ENCODE results near the gene TCERG1L.
"Not testable (repeated sequence)": the region's sequence is repeated elsewhere in the genome, so short reads cannot be mapped to it uniquely, and the experiment has no call there.

The TCERG1L gene, protein sequence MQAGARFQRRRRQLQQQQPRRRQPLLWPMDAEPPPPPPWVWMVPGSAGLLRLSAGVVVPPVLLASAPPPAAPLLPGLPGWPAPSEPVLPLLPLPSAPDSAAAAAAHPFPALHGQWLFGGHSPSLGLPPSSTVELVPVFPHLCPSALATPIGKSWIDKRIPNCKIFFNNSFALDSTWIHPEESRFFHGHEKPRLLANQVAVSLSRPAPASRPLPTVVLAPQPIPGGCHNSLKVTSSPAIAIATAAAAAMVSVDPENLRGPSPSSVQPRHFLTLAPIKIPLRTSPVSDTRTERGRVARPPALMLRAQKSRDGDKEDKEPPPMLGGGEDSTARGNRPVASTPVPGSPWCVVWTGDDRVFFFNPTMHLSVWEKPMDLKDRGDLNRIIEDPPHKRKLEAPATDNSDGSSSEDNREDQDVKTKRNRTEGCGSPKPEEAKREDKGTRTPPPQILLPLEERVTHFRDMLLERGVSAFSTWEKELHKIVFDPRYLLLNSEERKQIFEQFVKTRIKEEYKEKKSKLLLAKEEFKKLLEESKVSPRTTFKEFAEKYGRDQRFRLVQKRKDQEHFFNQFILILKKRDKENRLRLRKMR

GRCh38 chr10:131311661-131312477, at the start of gene TCERG1L:
TCERG1L (minus strand) TSS chr10:131311721; CDS start chr10:131311635, 86 bp downstream.
- DNase-seq: no peak

- DNase-seq: no peak
Measured at GRCh38 chr10:131358741-131359442, 47.4 kb upstream of the TCERG1L start.

DNA sequence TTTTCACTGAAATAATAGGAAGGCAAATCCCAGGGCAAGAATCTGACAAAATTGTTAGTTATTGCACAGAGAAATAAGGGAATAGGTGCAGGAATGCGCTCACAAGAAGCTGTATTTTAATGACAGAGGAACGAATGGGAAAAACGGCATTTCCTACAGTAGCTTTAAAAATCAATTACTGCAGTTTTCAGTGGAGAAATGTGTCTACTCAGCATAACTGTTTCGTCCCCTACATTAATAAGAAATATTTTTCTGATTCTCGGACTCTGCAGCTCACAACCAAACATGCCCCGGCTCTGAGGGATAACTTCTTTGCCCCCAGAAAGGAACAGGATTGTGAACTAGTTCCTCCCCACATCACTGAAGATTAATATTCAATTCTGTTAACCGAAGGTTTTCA, 44.9 kb upstream of the TCERG1L start:
- DNase-seq: no peak

DNA sequence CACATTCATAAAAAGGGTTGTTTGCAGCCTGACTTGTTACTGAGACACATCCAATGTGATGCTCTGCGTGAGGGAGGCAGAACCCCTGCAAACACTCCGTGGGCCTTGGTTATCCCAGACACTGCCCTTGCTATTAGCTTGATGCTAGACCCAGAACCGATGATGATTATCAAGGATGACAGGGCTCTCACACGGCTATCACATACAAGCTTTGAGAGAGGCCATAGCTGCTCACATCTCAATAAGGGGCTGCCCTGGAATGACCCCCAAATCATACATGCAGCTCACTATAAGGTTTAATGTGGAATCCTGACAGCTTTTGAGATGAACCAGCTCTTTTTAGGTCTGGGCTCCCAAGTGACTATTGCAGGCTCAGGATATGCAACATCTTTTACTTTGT, 44.4 kb upstream of the TCERG1L start:
- no peak for DNase-seq

GRCh38 chr10:131355056-131355455, 43.5 kb upstream of the TCERG1L start:
- DNase-seq: no peak

- DNase-seq: no peak
Measured at GRCh38 chr10:131354380-131354779, 42.9 kb upstream of the TCERG1L start.

GRCh38 chr10:131352765-131353290, 41.3 kb upstream of the TCERG1L start:
- no peak for DNase-seq

DNA sequence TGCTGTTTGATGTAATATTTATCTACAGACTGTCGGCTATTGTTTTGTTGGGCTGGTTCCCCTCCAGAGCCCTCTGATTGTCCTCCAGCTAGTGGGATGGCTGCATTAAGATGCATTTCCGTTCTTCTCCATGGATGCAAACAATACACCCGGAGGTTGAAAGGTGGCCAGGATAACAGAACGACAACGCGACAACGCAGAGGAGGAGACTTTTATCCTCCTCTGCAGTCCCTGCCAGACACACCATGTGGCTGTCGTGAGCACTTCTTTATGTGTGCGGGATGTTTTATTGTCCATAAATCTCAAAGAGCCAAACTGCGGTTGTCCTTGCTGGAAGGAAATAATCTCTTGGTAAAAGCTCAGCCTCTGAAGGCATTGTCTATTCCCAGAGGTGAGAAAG, 39.1 kb upstream of the TCERG1L start:
- DNase-seq: no peak

- DNase-seq: no peak
Measured at GRCh38 chr10:131350245-131350644, 38.7 kb upstream of the TCERG1L start.

GRCh38 chr10:131346456-131346855, 34.9 kb upstream of the TCERG1L start:
- no peak for DNase-seq

DNA sequence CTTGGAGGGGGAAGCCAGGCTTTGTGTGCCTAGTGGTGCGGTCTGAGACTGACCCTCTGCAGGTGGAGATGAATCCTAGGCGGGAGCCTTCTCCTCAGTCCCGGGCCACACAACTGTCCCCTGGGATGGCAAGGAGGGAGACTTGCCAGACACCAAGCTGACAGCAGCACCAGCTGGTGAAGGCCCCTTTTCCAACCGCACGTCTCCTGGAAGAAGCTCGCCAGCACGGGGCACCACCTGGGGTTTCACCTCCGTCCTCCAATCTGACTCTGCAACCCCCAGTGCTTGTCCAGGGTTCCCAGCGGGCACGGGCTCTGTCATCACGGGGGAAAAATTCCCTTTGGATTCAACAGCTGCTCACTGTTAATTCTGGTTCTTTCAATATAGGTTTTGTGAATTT, 34.2 kb upstream of the TCERG1L start:
- no peak for DNase-seq

- DNase-seq: no peak
Measured at GRCh38 chr10:131344747-131345146, 33.2 kb upstream of the TCERG1L start.

- DNase-seq: no peak
Measured at GRCh38 chr10:131337741-131338140, 26.2 kb upstream of the TCERG1L start.

DNA sequence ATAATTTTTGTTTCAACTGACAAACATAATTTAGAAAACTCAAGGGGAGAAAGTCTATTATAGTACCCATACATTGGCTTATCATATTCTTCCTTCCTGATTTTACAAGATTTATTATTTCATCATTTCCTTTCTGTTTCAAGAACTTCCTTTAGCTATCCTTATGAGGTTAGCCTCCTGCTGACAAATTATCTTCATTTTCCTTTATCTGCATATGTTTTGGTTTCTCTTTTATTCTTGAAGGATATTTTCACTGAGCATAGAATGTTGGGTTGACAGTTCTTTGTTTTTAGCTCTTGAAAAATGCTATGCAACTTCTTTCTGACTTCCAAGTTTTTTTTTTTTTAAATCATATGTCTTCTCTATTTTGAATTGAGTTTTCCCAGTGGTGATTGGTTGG, 21.3 kb upstream of the TCERG1L start:
- DNase-seq: no peak

DNA sequence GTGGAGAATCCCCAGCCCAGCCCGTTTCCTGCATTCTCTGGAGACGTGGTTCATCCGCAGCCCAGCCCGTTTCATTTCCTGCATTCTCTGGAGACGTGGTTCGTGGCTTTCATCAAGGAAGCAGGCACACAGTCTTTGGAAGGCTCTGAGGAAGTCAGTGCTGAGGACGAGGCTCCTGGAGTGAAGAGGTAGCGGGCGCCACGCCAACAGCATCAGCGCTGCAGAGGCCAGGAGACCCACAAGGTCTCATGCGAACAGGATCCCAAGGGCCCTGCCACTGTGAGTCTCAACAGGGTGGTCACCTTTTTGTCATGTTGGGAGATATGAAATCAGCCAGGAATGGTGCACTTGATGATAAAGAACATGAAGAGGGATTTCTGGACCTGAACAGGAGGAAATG, 12.4 kb upstream of the TCERG1L start:
- DNase-seq: no peak

DNA sequence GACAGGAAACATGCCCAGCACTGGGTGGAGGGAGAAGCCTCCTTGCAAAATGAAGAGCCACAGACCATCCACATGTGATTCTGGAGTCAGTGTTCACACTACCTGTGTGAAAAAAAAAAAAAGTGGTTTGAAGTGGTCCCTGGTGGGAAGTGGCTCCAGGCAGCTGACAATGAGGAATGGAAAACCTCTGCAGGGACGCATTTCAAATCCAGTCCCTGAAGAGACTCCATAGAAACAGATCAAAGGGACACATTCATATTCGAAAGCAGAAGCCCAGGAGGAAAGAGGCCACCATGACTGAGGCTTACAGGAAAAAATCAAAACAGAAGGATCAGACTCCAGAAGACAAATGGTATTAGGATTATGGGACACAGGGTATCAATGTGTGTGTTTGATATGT, 11.5 kb upstream of the TCERG1L start:
- no peak for DNase-seq

- not testable (repeated sequence) for DNase-seq
Measured at GRCh38 chr10:131322575-131322974, 11.1 kb upstream of the TCERG1L start.

DNA sequence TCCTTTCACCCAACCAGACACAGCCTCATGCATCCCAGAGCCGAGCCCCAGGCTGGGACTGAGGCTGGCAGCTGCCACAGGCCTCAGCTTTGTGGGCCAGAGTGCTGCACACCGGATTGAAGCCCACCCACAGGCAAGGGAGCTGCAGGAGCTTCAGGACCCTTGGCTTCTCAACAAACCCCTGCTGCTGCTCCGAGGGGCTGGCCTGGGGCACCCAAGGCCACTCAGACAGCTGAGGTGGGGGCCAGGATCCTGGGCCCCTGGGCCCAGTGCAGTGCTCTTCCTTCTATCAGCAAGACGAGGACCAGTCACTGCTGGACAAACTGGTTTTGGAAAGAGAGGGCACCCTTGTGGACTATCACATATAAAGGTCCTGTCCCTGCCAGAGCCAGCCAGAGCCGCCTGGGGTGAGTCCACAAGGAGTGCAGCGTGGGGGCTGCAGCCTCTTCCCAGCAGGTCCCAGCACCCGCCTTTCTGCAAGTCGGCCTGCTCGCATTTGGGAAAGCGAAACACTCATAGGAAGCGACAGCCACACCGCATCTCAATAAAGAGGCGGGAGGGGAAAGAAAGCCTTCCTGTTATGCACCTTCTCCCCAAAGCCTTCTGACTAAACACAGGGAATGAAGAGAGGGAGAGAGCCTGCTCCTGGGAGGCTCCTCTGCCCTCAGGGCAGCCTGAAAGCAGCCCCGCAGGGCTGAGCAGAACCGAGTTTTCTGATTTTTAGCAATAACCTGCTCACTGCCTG, 9.5 kb upstream of the TCERG1L start:
- no peak for DNase-seq

DNA sequence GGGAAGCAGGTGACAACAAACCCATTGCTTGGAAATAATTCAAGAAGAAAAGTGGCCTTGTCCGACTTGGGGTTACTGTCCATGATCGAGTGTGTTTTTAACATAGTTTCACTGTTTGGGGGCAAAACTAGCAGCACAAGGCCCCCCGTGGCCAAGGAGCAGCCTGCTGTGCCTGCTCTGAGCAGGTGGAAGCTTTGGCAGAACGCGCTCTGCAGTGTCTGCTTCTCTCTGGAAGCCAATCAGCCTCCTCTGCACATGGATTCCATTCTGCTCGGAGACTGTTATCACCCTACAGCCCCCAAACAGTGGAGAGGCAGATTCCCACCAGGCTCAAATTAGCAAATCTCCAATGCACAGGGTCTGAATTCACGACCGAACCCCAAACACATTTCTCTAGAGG, 7.3 kb upstream of the TCERG1L start:
- no peak for DNase-seq

DNA sequence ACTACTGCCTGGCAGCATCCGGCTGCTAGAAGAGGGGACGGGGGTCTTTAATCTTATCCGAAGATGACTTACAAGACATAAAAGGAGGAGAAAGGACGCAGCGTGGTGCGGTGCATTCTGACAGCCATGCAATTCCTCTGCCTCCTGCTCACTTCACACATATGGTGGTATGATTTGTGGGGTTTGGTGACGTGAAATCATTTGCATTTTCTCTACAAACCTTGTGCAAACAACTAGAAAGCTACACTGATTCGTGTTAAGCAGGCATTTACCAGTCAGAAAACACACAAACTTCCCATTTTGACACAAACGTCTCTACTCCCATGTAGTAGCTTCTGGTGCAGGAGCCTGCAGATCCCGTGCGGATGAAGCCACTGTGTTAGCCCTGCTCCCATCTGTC, 6.8 kb upstream of the TCERG1L start:
- DNase-seq: no peak

DNA sequence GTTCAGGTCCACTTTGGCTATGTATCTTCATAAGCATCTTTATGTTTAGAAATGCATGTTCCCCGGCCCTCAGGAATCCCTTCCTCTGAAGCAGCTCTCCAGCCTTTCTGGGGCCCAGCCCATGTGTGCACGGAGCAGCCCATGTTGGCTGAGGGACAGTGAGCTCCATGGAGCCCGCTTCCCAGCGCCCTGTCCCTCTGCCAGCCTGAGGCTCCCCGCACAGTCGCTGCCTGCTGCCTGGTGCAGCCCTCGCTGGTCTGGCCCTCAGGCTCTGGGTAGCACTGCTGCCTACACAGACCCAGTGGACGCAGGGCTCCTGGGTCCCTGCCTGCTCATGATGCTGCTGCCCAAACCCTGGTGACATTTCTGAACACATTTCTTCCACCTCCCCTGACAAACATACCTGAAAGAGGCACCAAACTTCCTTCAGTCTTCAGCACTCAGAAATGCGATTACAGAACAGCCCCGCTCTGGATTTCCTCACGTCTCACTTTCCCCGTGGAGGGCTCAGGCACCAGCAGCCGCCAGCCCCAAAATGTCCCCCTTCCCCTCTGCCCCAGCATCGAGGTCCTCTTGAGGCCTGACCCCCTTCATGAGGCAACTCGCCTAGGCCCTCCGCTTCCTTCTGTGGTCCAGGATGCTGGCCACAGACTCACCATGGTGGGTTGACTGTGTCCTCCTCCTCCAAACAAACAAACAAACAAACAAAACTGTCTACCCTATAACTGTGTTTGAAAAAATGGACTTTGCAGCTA, 5.0 kb upstream of the TCERG1L start:
- no peak for DNase-seq
